Activated B cell treated with CpG ODN at 0.5 μM for 24 hours (primary cell): ENCODE data around the gene ANP32A. TPM values are rescaled to one million over a fixed set of nuclear protein-coding genes. Genes with fewer than 3 reads are reported as not detected.
A peak's percentile ranks its signal among the peaks of the same experiment; 100 is the strongest.

Experiments
- ATAC-seq: fragments of 200-7000 bp; cut with Tn5 transposase; one replicate; pipeline ENCODE4 v1.10.0; 2021; ENCODE audit warnings: low read depth, mild to moderate bottlenecking, moderate library complexity
- CTCF ChIA-PET: fragments of 350-600 bp; sonication (Branson Sonifier 250); formaldehyde crosslinking; loops from one replicate; lab custom pipeline; 2021; ENCODE audit warnings: antibody characterized with exemption; lab: Charles Lee
- POLR2A ChIA-PET: fragments of 350-600 bp; sonication (Branson Sonifier 250); formaldehyde crosslinking; loops from one replicate; lab custom pipeline; 2021; ENCODE audit warnings: antibody characterized with exemption; lab: Charles Lee
- DNase-seq: peaks from one replicate; pipeline ENCODE4 v3.0.0; 2022
- H3K27ac Mint-ChIP-seq: one replicate; pipeline ENCODE4 v1.8.0; 2020; ENCODE audit warnings: mixed read lengths
- H3K27me3 Mint-ChIP-seq: one replicate; pipeline ENCODE4 v1.8.0; 2021; ENCODE audit warnings: mixed read lengths
- H3K36me3 Mint-ChIP-seq: one replicate; pipeline ENCODE4 v1.8.0; 2021; ENCODE audit warnings: low read depth, mixed read lengths
- H3K4me1 Mint-ChIP-seq: one replicate; pipeline ENCODE4 v1.8.0; 2021; ENCODE audit warnings: mixed read lengths
- H3K4me3 Mint-ChIP-seq: one replicate; pipeline ENCODE4 v1.8.0; 2020; ENCODE audit warnings: mild to moderate bottlenecking, mixed read lengths
- H3K9me3 Mint-ChIP-seq: one replicate; pipeline ENCODE4 v1.8.0; 2020; ENCODE audit warnings: mixed read lengths
- intact Hi-C: fragments of 100-400 bp; cut with micrococcal nuclease; formaldehyde crosslinking; loops from one replicate; pipeline ENCODE4 v1.15.1; 2024
- total RNA-seq: library from RNA; stranded (reverse); gene quantifications from 2 replicates; pipeline ENCODE4 v1.2.3, GENCODE V29; 2022
- TF ChIP-seq, protein P1 (sequence below): fragments of 200-600 bp; IDR thresholded peaks from one replicate; pipeline ENCODE4 v1.8.0; 2022; ENCODE audit warnings: antibody characterized with exemption, mild to moderate bottlenecking

Gene ANP32A
- total RNA-seq, 1 donor from 2014 or later, result 199 TPM

- Mint-ChIP-seq H3K9me3 (no peaks in the 10 kb centered on the region), H3K4me3 (no peak overlapping the region), H3K27ac (peak overlapping the region; percentile 76), H3K27me3 (no peaks in the 10 kb centered on the region), H3K36me3 (peaks cover 24% of the 10 kb centered on the region), H3K4me1 (peaks cover 91% of the 10 kb centered on the region)
- ChIA-PET POLR2A (interaction anchor here (1.7 to 5.8 kb wide), 2 partner anchors 8 to 22 kb away, joined by 5 to 167 read pairs; partner anchors contain the start of gene ANP32A), CTCF (no interaction called here)
- TF ChIP-seq, protein P1, sequence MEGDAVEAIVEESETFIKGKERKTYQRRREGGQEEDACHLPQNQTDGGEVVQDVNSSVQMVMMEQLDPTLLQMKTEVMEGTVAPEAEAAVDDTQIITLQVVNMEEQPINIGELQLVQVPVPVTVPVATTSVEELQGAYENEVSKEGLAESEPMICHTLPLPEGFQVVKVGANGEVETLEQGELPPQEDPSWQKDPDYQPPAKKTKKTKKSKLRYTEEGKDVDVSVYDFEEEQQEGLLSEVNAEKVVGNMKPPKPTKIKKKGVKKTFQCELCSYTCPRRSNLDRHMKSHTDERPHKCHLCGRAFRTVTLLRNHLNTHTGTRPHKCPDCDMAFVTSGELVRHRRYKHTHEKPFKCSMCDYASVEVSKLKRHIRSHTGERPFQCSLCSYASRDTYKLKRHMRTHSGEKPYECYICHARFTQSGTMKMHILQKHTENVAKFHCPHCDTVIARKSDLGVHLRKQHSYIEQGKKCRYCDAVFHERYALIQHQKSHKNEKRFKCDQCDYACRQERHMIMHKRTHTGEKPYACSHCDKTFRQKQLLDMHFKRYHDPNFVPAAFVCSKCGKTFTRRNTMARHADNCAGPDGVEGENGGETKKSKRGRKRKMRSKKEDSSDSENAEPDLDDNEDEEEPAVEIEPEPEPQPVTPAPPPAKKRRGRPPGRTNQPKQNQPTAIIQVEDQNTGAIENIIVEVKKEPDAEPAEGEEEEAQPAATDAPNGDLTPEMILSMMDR, result no peak
- intact Hi-C loops, result no loop called here
- no peak for DNase-seq
- no peak for ATAC-seq
Measured at GRCh38 chr15:68796576-68796975, 24.1 kb downstream of the ANP32A start.

DNA sequence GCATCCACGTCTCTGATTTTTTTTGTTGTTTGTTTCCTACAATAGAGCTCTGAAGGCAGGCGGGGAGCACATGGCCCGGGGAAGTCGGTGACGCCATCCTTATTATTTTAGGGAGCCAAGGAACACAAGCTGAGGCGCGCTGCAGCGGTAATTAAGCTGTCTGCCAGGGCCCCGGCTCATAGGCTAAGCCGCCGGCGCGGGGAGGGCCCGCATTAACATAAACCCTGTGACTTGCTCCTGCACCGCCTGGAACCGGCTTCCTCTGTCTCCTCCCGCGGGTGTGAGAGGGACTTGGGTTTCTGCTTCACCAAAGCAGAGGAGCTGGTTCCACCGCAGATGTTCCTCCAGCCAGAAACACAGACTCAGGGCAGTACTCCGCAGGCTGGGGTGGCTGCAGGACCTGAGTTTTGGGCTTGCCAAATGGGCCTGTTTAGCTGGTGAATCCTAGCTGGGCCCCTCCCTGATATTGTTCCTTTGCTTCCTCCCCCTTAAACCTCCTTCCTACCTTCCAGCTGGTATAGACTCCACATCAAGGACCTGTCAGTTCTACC lies 25.3 kb downstream of the ANP32A start:
- TF ChIP-seq, protein P1, result no peak
- Mint-ChIP-seq H3K4me3 (peak overlapping the region; percentile 75), H3K4me1 (peaks cover 97% of the 10 kb centered on the region), H3K27ac (peak overlapping the region; percentile 85), H3K9me3 (no peaks in the 10 kb centered on the region), H3K27me3 (no peaks in the 10 kb centered on the region), H3K36me3 (peaks cover 25% of the 10 kb centered on the region)
- CTCF ChIA-PET, result interaction anchor here (1.2 to 2.8 kb wide), 5 partner anchors 12 to 82 kb away, joined by 3 to 18 read pairs (median 7); no protein-coding TSS in a partner anchor
- intact Hi-C loops, result loop anchor here (1.0 kb wide), 1 partner anchor 22 kb away; no protein-coding TSS in a partner anchor
- peak; percentile 55 for DNase-seq
- ATAC-seq, result peak; percentile 62
- POLR2A ChIA-PET, result interaction anchor here (1.6 to 5.8 kb wide), 5 partner anchors 9 to 60 kb away, joined by 5 to 167 read pairs (median 8); partner anchors contain the start of gene ANP32A

- DNase-seq (no peak), ATAC-seq (no peak)
- Mint-ChIP-seq H3K9me3 (no peaks in the 10 kb centered on the region), H3K4me3 (peak overlapping the region; percentile 75), H3K36me3 (peaks cover 24% of the 10 kb centered on the region), H3K27ac (peak overlapping the region; percentile 85), H3K27me3 (no peaks in the 10 kb centered on the region), H3K4me1 (peaks cover 98% of the 10 kb centered on the region)
- ChIA-PET POLR2A (interaction anchor here (1.6 to 5.8 kb wide), 5 partner anchors 9 to 60 kb away, joined by 5 to 167 read pairs (median 8); partner anchors contain the start of gene ANP32A), CTCF (interaction anchor here (0.5 to 2.8 kb wide), 8 partner anchors 9 to 82 kb away, joined by 3 to 18 read pairs (median 6); partner anchors contain the start of gene ANP32A)
- intact Hi-C loops, result loop anchor here (1.0 to 5.0 kb wide), 2 partner anchors 22 to 967 kb away; no protein-coding TSS in a partner anchor
- TF ChIP-seq, protein P1, result no peak
Measured at GRCh38 chr15:68794863-68795262, 25.8 kb downstream of the ANP32A start.

- Mint-ChIP-seq H3K27ac (peak overlapping the region; percentile 85), H3K4me1 (peaks cover 98% of the 10 kb centered on the region), H3K36me3 (peaks cover 22% of the 10 kb centered on the region), H3K9me3 (no peaks in the 10 kb centered on the region), H3K4me3 (peak overlapping the region; percentile 75), H3K27me3 (no peaks in the 10 kb centered on the region)
- CTCF ChIA-PET, result interaction anchor here (0.5 to 2.8 kb wide), 8 partner anchors 10 to 83 kb away, joined by 3 to 18 read pairs (median 6); partner anchors contain the start of gene ANP32A
- intact Hi-C loops, result loop anchor here (5.0 kb wide), 1 partner anchor 968 kb away; no protein-coding TSS in a partner anchor
- TF ChIP-seq, protein P1, result no peak
- DNase-seq (no peak), ATAC-seq (no peak)
- POLR2A ChIA-PET, result interaction anchor here (1.6 to 5.8 kb wide), 4 partner anchors 14 to 59 kb away, joined by 7 to 167 read pairs (median 10); partner anchors contain the start of gene ANP32A
Measured at GRCh38 chr15:68794307-68794706, 26.4 kb downstream of the ANP32A start.

DNA sequence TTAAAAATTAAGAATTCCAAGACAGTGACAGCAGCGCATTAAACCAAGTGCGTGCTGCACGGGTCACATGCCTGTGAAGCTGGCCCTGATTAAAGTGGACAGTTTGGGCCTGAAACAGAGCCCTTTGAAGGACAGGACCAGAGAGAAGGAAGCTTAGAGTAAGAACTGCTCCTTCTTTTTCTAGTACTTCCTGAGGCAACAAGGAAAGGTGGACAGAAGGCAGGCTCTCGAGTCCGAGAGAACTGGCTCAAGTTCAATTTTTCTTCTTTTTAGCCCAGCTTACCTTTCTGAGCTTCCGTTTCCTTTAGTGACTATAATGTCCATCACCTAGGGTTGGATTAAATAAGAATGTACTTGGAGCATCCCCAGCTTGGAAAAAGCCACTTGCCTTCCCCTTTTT lies 26.9 kb downstream of the ANP32A start:
- Mint-ChIP-seq H3K4me1 (peaks cover 98% of the 10 kb centered on the region), H3K27ac (no peak overlapping the region), H3K9me3 (no peaks in the 10 kb centered on the region), H3K36me3 (peaks cover 20% of the 10 kb centered on the region), H3K27me3 (no peaks in the 10 kb centered on the region), H3K4me3 (no peak overlapping the region)
- TF ChIP-seq, protein P1, result no peak
- ATAC-seq, result no peak
- intact Hi-C loops, result loop anchor here (5.0 kb wide), 1 partner anchor 969 kb away; no protein-coding TSS in a partner anchor
- no peak for DNase-seq
- POLR2A ChIA-PET, result interaction anchor here (5.8 kb wide), 1 partner anchor 25 kb away, joined by 167 read pairs; the partner anchor contains the start of gene ANP32A
- CTCF ChIA-PET, result interaction anchor here (1.1 to 2.8 kb wide), 4 partner anchors 10 to 82 kb away, joined by 3 to 18 read pairs (median 10); no protein-coding TSS in a partner anchor
